ENCODE data around the gene PPP1R2C. TPM values are rescaled to one million over a fixed set of nuclear protein-coding genes. Genes with fewer than 3 reads are reported as not detected.

The PPP1R2C gene
- total and polyA plus RNA-seq, 12 donors: not detected

GRCh38 chrX:42759881-42760280 is 18.1 kb downstream of the PPP1R2C start:
- no peak overlapping the region for H3K4me3 ChIP-seq
- peaks cover 0 to 5% of the 10 kb centered on the region in 2 donors for H3K4me1 ChIP-seq (replicated peaks in 1 of 2)
- intact Hi-C loops (cut with DNase I): no loop called here
- H3K27ac ChIP-seq: no peak overlapping the region
- TF ChIP-seq CTCF (IDR thresholded peaks at IDR 0.05) (no peak), POLR2A (IDR thresholded peaks at IDR 0.05) (no peak)
- no peaks in the 10 kb centered on the region for H3K9me3 ChIP-seq (replicated peaks in 1 of 3)
- 80 to 93% (median 90%) methylated on average over 1 of the region's 1 CpG for WGBS, 4 donors
- no peaks in the 10 kb centered on the region for H3K36me3 ChIP-seq (replicated peaks in 1 of 2)
- no peak for DNase-seq
- no peaks in the 10 kb centered on the region for H3K27me3 ChIP-seq

DNA sequence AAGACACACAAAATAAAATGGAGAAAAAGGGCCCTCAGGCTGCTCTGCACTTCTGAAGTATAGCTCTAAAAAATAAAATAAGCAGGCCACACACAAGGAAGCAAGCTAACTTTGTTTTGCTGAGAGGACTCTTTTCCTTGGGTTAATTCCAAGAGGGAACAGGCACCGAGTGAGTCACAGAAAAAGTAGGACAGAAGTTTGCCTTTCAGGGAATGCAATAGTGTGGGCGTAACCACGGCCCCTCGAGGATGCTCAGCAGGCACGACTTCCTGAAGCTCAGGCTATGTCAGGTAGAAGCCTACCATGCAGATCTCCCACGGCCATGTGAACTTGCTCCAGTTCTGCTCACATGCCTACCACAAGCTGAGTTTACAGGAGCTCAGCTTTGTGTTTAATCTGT is 22.1 kb downstream of the PPP1R2C start:
- no peak overlapping the region for H3K4me3 ChIP-seq
- no peaks in the 10 kb centered on the region for H3K27me3 ChIP-seq
- WGBS, 4 donors: 38 to 50% (median 41%) methylated on average over 2 to 6 of the region's 6 CpGs
- H3K4me1 ChIP-seq (replicated peaks in 1 of 2): peaks cover 0 to 5% of the 10 kb centered on the region in 2 donors
- no peaks in the 10 kb centered on the region for H3K36me3 ChIP-seq (replicated peaks in 1 of 2)
- intact Hi-C loops (cut with DNase I): no loop called here
- TF ChIP-seq CTCF (IDR thresholded peaks at IDR 0.05) (no peak), POLR2A (IDR thresholded peaks at IDR 0.05) (no peak)
- DNase-seq: peak; percentile 22 to 62 (median 52)
- H3K27ac ChIP-seq: peak overlapping the region in 1 of 5 donors; percentile 12
- no peaks in the 10 kb centered on the region for H3K9me3 ChIP-seq (replicated peaks in 1 of 3)

- no peaks in the 10 kb centered on the region for H3K36me3 ChIP-seq (replicated peaks in 1 of 2)
- no peaks in the 10 kb centered on the region for H3K9me3 ChIP-seq (replicated peaks in 1 of 3)
- no peaks in the 10 kb centered on the region for H3K27me3 ChIP-seq
- DNase-seq: no peak
- H3K4me3 ChIP-seq: no peak overlapping the region
- no peak overlapping the region for H3K27ac ChIP-seq
- TF ChIP-seq POLR2A (IDR thresholded peaks at IDR 0.05) (no peak), CTCF (IDR thresholded peaks at IDR 0.05) (no peak)
- peaks cover 0 to 5% of the 10 kb centered on the region in 2 donors for H3K4me1 ChIP-seq (replicated peaks in 1 of 2)
- intact Hi-C loops (cut with DNase I): no loop called here
- WGBS, 4 donors: 8 to 45% (median 31%) methylated on average over 2 of the region's 2 CpGs
These were observed 23.4 kb downstream of the PPP1R2C start for GRCh38 chrX:42754603-42755002.

- no peak overlapping the region for H3K27ac ChIP-seq
- no peaks in the 10 kb centered on the region for H3K9me3 ChIP-seq (replicated peaks in 1 of 3)
- intact Hi-C loops (cut with DNase I): no loop called here
- 60 to 68% (median 64%) methylated on average over 2 of the region's 2 CpGs for WGBS, 4 donors
- H3K36me3 ChIP-seq (replicated peaks in 1 of 2): no peaks in the 10 kb centered on the region
- H3K4me1 ChIP-seq (replicated peaks in 1 of 2): peaks cover 0 to 5% of the 10 kb centered on the region in 2 donors
- H3K4me3 ChIP-seq: no peak overlapping the region
- no peak for DNase-seq
- TF ChIP-seq POLR2A (IDR thresholded peaks at IDR 0.05): no peak
- no peak for TF ChIP-seq CTCF (IDR thresholded peaks at IDR 0.05)
- H3K27me3 ChIP-seq: no peaks in the 10 kb centered on the region
These were observed 23.8 kb downstream of the PPP1R2C start for GRCh38 chrX:42754115-42754514.

Measured in adrenal gland (tissue), 12 donors.